Measurements from ENCODE around the gene AGRN.
"Not testable (repeated sequence)": the region's sequence is repeated elsewhere in the genome, so short reads cannot be mapped to it uniquely, and the experiment has no call there.

AGRN gene

DNA sequence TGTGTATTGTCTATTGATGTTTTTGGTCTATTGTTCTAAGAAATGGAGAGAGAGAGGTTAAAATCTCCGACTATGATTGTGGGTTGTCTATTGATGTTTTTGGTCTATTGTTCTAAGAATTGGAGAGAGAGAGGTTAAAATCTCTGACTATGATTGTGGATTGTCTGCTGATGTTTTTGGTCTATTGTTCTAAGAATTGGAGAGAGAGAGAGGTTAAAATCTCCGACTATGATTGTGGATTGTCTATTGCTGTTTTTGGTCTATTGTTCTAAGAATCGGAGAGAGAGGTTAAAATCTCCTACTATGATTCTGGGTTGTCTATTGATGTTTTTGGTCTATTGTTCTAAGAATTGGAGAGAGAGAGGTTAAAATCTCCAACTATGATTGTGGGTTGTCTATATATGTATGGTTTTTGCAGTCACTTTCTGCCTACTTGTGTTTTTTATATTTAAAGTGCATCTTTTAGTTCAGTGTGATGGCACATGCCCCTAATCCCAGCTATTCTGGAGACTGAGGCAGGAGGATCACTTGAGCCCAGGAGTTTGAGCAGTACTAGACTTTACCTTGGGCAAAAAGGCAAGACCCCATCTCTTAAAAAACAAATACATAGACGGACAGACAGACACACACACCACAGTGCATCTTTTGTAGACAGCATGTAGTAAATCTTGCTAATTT is 79.7 kb downstream of the AGRN start:
- no peaks in the 10 kb centered on the region for H3K9me3 ChIP-seq (ENCODE audit: control insufficient read depth in 1 of 2, low read length in 2 of 2)
- no peak overlapping the region for H3K9ac ChIP-seq (ENCODE audit: low read depth in 1 of 2, low read length in 2 of 2)
- no peak overlapping the region for H3K4me3 ChIP-seq (ENCODE audit: low read depth in 1 of 2, low read length in 2 of 2)
- no peaks in the 10 kb centered on the region for H3K36me3 ChIP-seq (ENCODE audit: control insufficient read depth in 1 of 2, insufficient read depth in 2 of 2, low read length in 2 of 2)
- no peaks in the 10 kb centered on the region for H3K27me3 ChIP-seq (ENCODE audit: control insufficient read depth in 1 of 2, insufficient read depth in 2 of 2, low read length in 2 of 2)
- H3K4me1 ChIP-seq (ENCODE audit: control insufficient read depth in 1 of 2, insufficient read depth in 2 of 2, low read length in 2 of 2): no peaks in the 10 kb centered on the region
- H3K27ac ChIP-seq (ENCODE audit: low read depth, low read length): no peak overlapping the region

GRCh38 chr1:1100296-1100695 is 80.4 kb downstream of the AGRN start:
- no peaks in the 10 kb centered on the region for H3K27me3 ChIP-seq (ENCODE audit: control insufficient read depth in 1 of 2, insufficient read depth in 2 of 2, low read length in 2 of 2)
- H3K9ac ChIP-seq (ENCODE audit: low read depth in 1 of 2, low read length in 2 of 2): no peak overlapping the region
- H3K4me1 ChIP-seq (ENCODE audit: control insufficient read depth in 1 of 2, insufficient read depth in 2 of 2, low read length in 2 of 2): no peaks in the 10 kb centered on the region
- no peaks in the 10 kb centered on the region for H3K9me3 ChIP-seq (ENCODE audit: control insufficient read depth in 1 of 2, low read length in 2 of 2)
- H3K4me3 ChIP-seq (ENCODE audit: low read depth in 1 of 2, low read length in 2 of 2): no peak overlapping the region
- no peaks in the 10 kb centered on the region for H3K36me3 ChIP-seq (ENCODE audit: control insufficient read depth in 1 of 2, insufficient read depth in 2 of 2, low read length in 2 of 2)
- no peak overlapping the region for H3K27ac ChIP-seq (ENCODE audit: low read depth, low read length)

DNA sequence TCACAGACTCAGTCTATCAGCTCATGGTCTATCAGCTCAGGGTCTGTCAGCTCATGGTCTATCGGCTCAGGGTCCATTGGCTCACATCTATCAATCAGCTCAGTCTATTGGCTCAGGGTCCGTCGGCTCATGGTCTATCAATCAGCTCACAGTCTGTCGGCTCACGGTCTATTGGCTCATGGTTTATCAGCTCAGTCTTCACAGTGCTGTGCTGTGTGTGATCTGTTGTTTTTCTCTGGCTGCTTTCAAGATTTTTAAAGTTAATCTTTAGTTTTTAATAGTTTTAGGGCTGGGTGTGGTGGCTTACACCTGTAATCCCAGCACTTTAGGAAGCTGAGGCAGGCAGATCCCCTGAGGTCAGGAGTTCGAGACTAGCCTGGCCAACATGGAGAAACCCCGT is 81.6 kb downstream of the AGRN start:
- no peak overlapping the region for H3K9ac ChIP-seq (ENCODE audit: low read depth in 1 of 2, low read length in 2 of 2)
- no peaks in the 10 kb centered on the region for H3K9me3 ChIP-seq (ENCODE audit: control insufficient read depth in 1 of 2, low read length in 2 of 2)
- H3K27me3 ChIP-seq (ENCODE audit: control insufficient read depth in 1 of 2, insufficient read depth in 2 of 2, low read length in 2 of 2): no peaks in the 10 kb centered on the region
- no peaks in the 10 kb centered on the region for H3K4me1 ChIP-seq (ENCODE audit: control insufficient read depth in 1 of 2, insufficient read depth in 2 of 2, low read length in 2 of 2)
- no peaks in the 10 kb centered on the region for H3K36me3 ChIP-seq (ENCODE audit: control insufficient read depth in 1 of 2, insufficient read depth in 2 of 2, low read length in 2 of 2)
- H3K4me3 ChIP-seq (ENCODE audit: low read depth in 1 of 2, low read length in 2 of 2): no peak overlapping the region
- no peak overlapping the region for H3K27ac ChIP-seq (ENCODE audit: low read depth, low read length)

DNA sequence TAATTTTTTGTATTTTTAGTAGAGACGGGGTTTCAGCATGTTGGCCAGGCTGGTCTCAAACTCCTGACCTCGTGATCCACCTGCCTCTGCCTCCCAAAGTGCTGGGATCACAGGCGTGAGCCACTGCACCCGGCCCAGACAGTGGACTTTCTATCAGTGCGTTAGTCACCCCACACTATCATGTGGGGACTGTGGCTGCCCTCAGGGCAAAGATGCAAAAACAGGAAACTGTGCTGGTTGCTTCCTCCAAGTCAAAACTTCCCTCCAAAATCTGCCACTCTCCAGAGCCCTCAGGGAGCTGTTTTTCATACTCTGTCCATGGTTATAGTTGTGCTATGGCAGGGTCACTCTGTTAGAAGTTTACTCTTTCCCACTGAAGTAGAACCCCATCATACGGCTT is 84.2 kb downstream of the AGRN start:
- not testable (repeated sequence) for H3K27ac ChIP-seq (ENCODE audit: low read depth, low read length); H3K4me3 ChIP-seq (ENCODE audit: low read depth in 1 of 2, low read length in 2 of 2)

More for the DNA sequence above, 84.2 kb downstream of the AGRN start:
- H3K27me3 ChIP-seq (ENCODE audit: control insufficient read depth in 1 of 2, insufficient read depth in 2 of 2, low read length in 2 of 2); H3K9me3 ChIP-seq (ENCODE audit: control insufficient read depth in 1 of 2, low read length in 2 of 2); H3K36me3 ChIP-seq (ENCODE audit: control insufficient read depth in 1 of 2, insufficient read depth in 2 of 2, low read length in 2 of 2); H3K9ac ChIP-seq (ENCODE audit: low read depth in 1 of 2, low read length in 2 of 2); H3K4me1 ChIP-seq (ENCODE audit: control insufficient read depth in 1 of 2, insufficient read depth in 2 of 2, low read length in 2 of 2): not testable (repeated sequence)

All from duodenal mucosa (tissue), 2 donors.